HG03442 (cell line): Measurements from ENCODE around the gene DYNLT2B.
A peak's percentile ranks its signal among the peaks of the same experiment; 100 is the strongest.
"Not testable (repeated sequence)": the region's sequence is repeated elsewhere in the genome, so short reads cannot be mapped to it uniquely, and the experiment has no call there.

ENCODE experiments used
- ATAC-seq: cut with Tn5 transposase; IDR thresholded peaks from one replicate; pipeline ENCODE4 v1.9.1; 2021; ENCODE audit warnings: mild to moderate bottlenecking, moderate library complexity; ENCODE audit not compliant: unreplicated experiment

The DYNLT2B gene

DNA sequence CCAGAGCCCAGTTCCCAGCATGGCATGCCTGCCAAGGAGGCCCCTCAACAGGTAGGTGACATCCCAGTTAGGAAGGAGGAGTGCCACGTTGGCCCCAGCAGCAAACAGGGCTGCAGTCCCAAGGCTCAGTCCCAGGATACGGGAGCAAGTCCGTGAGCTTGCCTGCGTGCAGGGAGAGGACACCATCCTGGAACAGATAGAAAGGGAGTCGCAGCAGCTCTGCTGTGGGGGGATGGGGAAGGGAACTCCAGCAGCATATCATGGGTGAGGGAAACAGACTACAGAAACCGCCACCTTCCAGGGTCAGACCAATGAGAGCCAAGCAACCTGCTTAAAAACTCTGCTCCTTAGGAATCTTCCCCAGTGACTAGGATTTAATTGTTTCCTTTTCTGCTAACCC is 9.4 kb upstream of the DYNLT2B start:
- no peak for ATAC-seq

DNA sequence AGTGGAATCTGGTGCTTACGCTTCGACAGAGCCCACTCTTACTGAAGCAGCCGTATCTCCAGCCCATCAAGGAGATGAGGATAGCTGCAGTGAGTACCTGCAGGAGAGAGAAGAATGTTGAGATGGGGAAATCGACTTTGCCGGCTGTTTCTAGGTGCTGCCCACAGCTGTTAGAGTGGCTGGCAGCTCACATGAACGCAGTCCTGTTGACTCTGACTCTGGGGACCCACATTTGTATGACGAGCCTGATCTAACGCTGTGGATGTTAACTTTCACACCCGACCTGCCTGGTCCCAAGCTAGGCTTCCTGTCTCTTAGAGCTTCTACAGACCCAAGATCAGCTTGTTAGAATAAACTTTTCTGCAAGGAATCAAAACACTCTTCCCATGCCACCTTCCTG is 8.9 kb upstream of the DYNLT2B start:
- no peak for ATAC-seq

- ATAC-seq = no peak
These were observed 5.7 kb upstream of the DYNLT2B start for GRCh38 chr3:196323691-196324090.

DNA sequence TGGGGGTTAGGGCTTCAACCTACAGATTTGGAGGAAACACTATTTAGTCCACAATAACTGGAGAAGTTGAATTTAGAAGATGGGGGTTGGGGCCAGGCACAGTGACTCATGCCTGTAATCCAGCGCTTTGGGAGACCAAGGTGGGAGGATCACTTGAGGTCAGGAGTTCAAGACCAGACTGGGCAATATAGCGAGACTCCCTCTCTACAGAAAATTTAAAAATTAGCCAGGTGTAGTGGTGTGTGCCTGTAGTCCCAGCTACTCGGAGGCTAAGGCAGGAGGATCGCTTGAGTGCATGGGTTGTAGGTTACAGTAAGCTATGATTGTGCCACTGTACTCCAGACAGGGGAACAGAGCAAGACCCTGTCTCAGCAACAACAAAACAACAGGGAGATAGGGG is 5.0 kb upstream of the DYNLT2B start:
- no peak for ATAC-seq

- ATAC-seq = no peak
These were observed 3.1 kb upstream of the DYNLT2B start for GRCh38 chr3:196321162-196321561.

- no peak for ATAC-seq
These were observed 2.1 kb upstream of the DYNLT2B start for GRCh38 chr3:196320137-196320536.

DNA sequence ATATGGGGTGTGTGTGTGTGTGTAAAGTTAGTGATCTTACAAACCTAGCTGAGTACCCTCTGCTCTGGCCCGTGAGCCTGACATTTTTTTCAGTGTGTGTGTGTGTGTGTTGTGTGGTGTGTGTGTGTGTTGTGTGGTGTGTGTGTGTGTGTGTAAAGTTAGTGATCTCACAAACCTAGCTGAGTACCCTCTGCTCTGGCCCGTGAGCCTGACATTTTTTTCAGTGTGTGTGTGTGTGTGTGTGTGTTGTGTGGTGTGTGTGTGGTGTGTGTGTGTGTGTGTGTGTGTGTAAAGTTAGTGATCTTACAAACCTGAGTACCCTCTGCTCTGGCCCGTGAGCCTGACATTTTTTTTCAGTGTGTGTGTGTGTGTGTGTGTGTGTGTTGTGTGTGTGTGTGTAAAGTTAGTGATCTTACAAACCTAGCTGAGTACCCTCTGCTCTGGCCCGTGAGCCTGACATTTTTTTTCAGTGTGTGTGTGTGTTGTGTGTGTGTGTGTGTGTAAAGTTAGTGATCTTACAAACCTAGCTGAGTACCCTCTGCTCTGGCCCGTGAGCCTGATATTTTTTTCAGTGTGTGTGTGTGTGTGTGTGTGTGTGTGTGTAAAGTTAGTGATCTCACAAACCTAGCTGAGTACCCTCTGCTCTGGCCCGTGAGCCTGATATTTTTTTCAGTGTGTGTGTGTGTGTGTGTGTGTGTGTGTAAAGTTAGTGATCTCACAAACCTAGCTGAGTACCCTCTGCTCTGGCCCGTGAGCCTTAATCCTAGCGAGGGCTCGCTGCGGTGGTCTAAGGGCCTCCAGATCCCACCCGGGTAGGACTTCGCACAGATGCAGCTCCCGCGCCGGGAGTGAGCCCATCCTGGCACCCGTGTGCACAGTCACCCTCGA is 997 bp downstream of the DYNLT2B start:
- not testable (repeated sequence) for ATAC-seq

GRCh38 chr3:196315821-196316220 is 2.2 kb downstream of the DYNLT2B start:
- ATAC-seq = no peak

- ATAC-seq = no peak
These were observed 3.4 kb downstream of the DYNLT2B start for GRCh38 chr3:196314597-196314996.

GRCh38 chr3:196314086-196314485 is 4.0 kb downstream of the DYNLT2B start:
- not testable (repeated sequence) for ATAC-seq

- not testable (repeated sequence) for ATAC-seq
These were observed 15.1 kb downstream of the DYNLT2B start for GRCh38 chr3:196302960-196303359.

- ATAC-seq = not testable (repeated sequence)
These were observed 15.5 kb downstream of the DYNLT2B start for GRCh38 chr3:196302551-196302950.

- no peak for ATAC-seq
These were observed 19.5 kb downstream of the DYNLT2B start for GRCh38 chr3:196298521-196298920.

GRCh38 chr3:196292286-196292923 is 25.6 kb downstream of the DYNLT2B start:
- no peak for ATAC-seq

- no peak for ATAC-seq
These were observed 29.9 kb downstream of the DYNLT2B start for GRCh38 chr3:196288141-196288460.

DNA sequence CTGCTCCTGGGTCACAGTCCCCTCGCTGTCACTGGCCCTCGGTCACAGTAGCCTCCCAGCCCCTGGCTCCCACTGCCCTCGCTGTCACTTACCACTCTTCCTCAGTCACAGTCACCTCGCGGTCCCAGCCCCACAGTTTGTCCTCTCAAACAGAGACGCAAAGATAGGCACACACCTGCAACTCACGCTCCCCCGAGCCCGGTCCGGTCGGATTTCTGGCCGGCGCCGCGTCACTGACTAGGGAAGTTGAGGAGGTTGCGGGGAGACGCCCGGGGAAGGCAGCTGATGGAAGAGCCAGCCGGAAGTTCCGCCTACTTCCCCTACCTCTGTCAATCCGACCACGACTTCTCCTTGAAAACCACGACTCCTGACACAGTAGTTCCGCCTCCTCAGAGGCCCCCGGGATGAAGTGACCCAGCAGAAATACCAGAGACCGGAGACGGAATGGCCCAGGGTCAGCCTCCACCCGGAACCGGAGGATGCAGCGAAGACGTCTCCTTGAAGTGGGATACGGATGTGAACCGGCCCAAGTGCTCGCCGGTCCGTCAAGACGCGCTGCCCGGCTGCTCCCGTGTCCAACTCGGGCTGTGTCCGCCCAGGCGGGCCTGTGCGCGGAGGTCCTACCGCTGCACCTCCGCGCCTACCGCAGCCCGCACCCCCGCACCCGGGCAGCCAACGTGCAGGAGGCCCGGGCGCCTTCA is 30.4 kb downstream of the DYNLT2B start, which contains the start of gene PCYT1A:
TSS of gene PCYT1A (minus strand) at position 287 of the 701 bp plus-strand sequence. CDS start 17,195 bp downstream, outside the sequence.
- peak; percentile 80 for ATAC-seq

DNA sequence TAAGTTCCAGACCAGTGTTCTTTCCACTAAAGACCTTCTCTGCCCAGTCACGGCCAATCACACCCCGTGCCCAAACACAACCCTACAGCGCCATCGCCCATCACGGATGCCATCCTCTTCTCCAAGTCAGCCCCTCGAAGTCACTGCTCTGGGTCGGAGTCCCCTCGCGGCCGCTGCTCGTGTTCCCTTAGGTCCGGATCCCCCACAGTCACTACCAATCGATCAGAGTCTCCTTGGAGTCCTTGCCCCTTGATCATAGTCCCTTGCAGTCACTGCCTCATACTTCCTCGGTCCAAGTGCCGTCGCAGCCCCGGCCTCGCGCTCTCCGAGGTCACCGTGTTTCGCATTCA is 31.0 kb downstream of the DYNLT2B start:
- peak; percentile 26 for ATAC-seq

DNA sequence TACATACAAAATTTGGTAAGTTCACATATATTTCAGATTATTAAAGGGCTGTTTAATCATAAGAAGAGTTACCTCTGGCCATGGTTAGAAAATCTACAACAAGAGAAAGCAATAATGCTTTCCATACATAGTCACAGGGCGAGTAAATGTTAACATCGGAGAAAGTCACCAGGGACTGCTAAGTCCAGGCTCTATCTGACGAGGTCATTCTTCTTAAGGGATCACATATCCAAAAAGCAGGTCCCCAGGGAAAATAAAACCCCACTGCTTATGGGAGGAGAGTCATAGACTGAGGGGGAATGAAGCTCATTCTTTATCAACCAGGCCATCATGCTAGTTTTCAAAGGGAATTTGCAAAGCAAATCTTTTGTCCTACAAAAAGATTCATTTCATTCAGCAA is 33.6 kb downstream of the DYNLT2B start:
- no peak for ATAC-seq

DNA sequence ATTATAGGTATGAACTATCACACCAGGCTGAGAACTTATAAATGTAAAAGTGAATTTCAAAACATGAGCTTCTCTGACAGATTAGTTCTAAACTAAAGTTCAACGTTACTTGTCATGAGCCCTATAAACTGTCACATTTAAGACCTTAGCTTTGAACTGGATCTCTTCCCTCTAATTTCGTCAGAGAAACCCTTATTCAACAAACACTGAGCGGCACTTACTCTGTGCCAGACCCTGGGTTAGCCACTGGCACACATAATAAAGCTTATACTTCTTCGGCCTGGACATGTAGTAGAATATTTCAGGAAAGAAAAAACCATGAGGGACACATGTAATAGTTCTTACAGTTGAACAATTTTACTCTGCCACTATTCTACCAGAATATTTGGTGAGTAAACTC is 36.1 kb downstream of the DYNLT2B start:
- ATAC-seq = no peak

GRCh38 chr3:196280689-196281440 is 37.2 kb downstream of the DYNLT2B start:
- ATAC-seq = peak; percentile 65

DNA sequence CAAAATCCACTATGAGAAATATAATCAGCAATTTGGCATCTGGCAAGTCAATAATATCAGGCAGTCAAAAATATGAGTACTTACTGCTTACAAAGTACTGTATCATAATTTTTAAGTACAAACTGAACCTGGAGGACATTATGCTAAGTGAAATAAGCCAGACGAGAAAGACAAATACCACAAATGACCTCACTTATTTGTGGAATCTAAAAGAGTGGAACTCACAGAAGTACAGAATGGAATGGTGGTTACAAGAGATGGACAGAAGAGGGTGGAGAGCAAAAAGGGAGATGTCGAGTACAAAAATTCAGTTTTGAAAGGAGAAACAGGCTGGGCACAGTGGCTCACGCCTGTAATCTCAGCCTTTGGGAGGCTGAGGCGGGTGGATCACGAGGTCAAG is 42.9 kb downstream of the DYNLT2B start:
- ATAC-seq = no peak
